Stimulated activated CD4-positive, alpha-beta T cell treated with anti-CD3 and anti-CD28 coated beads, Interleukin-1b, Interleukin-23, amount 100 ng/mL, for 48 hours (primary cell): ENCODE measurements around the gene BMP8A.
"Not testable (repeated sequence)": the region's sequence is repeated elsewhere in the genome, so short reads cannot be mapped to it uniquely, and the experiment has no call there.

ENCODE experiments used
- DNase-seq: peaks from one replicate; pipeline ENCODE4 v3.0.0-alpha.2; 2020

The BMP8A gene

DNA sequence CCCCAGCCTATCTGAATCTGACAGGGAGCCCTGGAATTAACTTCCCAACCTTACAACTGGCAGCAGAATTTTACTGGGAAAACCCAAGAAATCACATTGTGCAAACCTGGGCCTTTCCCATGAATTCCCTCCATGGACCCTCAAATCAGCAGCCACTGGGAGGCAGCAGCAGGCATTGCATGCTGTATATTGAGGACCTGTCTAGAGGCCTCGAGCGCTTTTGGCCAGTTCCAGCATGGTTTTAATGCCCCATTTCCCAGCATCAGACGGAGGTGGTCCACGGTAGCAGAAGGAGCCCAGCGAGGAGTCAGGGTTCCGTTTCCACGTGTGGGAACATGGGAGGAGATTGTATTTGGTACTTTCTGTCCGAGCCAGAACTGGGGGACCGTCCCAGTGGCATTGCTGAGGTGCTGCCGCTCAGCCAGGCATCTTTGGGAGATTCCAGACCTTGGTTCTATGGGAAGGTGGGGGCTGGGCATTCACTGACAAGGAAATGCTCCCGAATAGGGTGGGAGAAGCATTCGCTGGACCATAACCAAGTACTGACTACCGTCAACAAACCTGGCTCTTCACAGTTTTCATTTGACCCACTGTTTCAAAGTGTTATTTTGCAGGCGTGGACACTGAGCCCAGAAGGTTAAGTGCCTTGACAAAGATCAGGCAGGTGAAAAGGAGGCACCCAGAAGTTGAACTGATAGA is 15.9 kb downstream of the BMP8A start:
- no peak for DNase-seq

DNA sequence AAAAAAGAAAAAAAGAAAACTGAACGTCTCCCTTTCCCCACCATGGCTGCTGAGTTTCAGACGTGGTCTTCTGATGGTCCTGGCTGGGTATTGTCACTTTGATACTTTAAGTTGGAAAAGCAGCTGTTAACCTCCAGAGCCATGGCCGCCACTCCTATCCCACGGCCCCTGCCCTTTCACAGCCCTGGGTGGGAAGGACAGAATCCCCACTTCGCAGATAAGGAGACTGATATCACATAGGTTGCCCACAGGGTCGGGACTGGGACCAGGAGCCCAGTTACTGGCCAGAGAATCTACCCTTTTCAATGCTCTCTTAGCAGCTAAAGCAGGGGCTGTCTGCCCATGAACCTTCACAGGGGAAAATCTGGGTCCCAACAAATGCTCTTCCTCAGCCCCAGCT is 16.8 kb downstream of the BMP8A start:
- no peak for DNase-seq

DNA sequence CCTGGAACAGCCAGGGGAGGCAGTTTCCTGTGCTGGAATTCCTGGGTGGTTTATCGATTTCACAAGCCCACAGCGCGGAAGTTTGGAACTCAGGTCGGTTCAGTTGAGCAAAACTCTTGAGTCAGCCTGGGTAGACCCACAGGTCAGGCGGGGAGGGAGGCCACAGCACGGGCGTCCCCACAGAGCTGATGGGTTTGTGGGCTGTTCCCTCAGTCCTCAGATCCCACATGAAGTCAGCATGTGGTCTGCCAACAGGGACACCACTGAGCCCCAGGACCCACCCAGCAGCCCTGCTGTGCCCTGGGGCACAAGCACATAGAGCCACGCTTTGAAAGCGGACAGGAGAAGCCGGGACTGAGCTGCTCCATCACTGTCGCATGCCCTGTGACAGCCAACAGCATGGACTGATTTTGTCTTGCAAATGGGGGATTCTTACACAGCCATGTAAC is 17.4 kb downstream of the BMP8A start:
- no peak for DNase-seq

DNA sequence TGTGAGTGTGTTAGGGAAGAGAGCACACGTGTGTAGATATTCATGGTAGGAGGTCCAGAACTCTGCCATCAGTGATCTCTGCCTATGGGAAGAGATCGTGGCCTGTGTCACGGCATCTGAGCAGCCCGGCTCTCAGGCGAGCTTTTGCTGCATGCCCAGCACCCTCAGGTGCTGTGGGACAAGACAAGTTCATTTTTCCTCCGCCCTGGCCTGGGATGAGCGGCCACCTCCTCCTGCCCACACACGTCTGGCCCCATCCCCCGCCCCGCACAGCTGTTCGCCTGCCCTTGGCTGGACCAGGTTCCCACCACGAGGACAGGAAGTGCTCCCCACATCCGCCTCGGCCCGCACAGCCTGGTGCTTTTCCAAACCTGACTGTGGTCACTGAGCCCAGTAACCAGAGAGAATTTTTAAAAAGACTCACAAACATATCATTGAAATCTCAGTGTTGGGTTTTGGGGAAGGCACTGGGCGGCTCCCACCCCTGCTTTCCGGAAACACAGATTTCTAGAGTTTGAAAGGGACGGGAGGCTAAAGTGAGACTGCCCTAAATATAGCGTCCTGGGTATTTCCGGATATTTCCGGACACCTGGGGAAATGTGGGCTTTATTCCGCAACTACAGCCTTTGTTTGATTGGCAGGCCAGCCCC is 18.0 kb downstream of the BMP8A start:
- no peak for DNase-seq

DNA sequence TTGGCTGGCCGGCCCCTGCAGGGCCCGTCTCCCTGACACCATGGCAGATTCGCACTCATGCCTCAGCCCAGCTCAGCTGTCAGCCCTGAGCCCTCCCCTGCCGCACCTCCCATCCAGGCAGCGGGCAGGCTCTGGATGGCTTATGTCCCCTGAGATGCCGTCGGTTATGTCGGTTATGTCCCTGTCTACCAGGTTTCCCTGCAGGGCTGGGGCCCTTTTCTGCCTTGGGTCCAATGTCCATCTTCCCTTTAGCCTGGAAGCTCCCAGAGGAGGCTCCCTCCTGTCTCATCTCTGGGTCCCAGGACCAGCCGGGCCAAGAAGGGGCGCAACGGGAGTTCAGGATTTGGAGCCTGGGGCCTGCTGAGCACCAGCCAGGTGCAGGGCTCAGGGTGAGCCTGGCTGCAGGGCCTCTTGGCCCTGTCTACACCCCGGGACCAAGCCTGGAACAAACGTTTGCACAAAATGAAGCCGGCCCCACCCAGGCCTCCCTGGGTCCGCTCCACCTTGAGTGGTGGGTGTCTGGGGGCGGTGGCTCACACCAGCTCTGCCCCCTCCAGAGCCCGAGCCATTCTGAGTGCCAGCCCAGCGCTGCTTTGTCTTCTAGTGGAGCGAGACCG is 19.2 kb downstream of the BMP8A start:
- not testable (repeated sequence) for DNase-seq

DNA sequence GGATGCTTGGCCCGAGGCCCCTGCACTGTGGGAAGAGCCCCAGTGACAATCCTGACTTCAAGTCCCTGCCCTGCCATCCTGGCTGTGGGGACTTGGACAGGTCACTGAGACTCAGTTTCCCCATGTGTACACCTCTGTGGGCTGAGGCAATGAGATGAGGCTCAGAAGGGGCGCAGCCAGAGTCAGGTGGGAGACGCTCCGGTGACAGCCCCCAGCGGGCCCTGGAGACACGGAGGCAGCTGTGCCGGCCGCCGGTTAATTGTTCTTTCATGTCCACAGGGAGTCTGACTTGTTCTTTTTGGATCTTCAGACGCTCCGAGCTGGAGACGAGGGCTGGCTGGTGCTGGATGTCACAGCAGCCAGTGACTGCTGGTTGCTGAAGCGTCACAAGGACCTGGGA is 20.0 kb downstream of the BMP8A start:
- DNase-seq: not testable (repeated sequence)

DNA sequence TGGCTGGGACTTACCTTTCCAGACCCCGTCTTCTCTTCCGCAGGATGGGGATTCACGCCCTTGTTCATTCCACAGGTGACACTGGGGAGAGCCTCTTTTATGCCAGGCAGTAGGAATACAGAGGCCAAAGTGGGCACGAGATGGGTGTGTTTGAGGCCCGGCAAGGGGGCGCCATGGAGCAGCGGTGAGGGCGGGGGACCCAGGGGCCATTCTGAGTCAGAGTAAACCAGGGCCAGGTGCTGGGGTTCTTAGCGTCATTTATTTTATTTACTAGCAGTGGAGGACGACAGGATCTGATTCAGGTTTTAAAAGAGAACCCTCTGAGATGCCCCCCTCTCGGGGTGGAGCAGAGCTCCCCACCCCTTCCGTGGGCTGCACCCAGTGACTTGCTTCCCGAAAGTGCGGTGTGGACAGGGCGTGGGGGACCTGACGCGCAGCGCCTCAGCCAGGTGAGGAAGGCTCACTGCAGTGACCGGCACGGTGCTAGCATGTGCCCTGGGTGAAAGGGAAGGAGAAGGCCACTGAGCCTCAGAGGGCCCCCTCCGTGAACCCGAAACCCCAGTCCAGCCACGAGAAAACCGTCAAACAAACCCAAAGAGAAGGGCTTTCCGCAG is 20.9 kb downstream of the BMP8A start:
- not testable (repeated sequence) for DNase-seq

DNA sequence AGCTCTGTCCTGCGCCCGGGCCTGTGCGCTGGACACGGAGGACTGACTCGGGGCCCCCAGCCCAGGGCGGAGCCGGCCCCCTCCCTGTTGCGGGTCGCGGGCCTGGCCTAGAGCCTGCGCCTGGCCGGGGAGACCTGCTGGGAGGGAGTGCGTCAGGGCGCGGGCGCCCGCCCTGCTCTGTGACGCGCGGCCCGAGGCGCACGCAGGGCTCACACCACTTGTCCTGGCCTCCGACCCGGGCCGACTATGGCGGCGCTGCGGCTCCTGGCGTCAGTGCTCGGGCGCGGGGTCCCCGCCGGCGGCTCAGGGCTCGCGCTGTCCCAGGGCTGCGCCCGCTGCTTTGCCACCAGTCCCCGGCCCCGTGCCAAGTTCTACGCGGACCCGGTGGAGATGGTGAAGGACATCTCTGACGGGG is 23.3 kb downstream of the BMP8A start:
- not testable (repeated sequence) for DNase-seq

DNA sequence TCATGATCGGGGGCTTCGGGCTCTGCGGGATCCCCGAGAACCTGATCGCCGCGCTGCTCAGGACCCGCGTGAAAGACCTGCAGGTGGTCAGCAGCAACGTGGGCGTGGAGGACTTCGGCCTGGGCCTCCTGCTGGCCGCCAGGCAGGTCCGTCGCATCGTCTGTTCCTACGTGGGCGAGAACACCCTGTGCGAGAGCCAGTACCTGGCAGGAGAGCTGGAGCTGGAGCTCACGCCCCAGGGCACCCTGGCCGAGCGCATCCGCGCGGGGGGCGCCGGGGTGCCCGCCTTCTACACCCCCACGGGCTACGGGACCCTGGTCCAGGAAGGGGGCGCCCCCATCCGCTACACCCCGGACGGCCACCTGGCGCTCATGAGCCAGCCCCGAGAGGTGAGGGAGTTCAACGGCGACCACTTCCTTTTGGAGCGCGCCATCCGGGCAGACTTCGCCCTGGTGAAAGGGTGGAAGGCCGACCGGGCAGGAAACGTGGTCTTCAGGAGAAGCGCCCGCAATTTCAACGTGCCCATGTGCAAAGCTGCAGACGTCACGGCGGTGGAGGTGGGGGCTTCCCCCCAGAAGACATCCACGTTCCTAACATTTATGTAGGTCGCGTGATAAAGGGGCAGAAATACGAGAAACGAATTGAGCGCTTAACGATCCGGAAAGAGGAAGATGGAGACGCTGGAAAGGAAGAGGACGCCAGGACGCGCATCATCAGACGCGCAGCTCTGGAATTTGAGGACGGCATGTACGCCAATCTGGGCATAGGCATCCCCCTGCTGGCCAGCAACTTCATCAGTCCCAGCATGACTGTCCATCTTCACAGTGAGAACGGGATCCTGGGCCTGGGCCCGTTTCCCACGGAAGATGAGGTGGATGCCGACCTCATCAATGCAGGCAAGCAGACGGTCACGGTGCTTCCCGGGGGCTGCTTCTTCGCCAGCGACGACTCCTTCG is 24.0 kb downstream of the BMP8A start:
- DNase-seq: not testable (repeated sequence)

DNA sequence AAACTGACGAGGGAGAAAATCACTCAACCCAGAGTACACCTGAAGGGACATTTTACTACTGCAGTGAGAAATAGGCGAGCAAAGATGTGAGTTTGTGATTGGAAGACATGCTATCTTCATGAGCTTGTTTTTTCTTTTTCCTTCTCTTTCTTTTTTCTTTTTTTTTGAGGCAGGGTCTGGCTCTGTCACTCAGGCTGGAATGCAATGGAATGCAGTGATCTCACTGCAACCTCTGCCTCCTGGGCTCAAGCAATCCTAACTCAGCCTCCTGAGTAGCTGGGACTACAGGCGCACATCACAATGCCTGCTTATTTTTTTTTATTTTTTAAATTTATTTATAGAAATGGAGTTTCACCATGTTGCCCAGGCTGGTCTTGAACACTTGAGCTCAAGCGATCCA is 25.4 kb downstream of the BMP8A start:
- not testable (repeated sequence) for DNase-seq

DNA sequence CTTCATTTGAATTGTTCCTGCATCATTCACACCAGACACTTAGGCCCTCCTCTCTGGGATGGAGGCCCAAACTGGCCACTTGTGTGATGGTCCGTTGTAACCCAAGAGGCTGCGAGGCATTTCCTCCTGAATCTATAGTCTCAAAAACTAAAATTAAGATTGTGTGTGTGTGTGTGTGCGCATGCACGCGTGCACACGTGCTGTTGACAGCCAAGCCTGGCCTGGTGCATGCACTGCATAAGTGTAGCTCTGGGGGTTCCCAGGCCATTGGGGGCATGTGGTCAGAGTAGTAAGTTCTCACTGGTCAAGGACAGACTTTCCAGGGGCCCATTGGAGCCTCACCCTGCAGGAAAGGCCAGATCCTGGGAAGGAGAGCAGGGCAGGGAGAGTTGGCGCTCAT is 26.5 kb downstream of the BMP8A start:
- DNase-seq: not testable (repeated sequence)

DNA sequence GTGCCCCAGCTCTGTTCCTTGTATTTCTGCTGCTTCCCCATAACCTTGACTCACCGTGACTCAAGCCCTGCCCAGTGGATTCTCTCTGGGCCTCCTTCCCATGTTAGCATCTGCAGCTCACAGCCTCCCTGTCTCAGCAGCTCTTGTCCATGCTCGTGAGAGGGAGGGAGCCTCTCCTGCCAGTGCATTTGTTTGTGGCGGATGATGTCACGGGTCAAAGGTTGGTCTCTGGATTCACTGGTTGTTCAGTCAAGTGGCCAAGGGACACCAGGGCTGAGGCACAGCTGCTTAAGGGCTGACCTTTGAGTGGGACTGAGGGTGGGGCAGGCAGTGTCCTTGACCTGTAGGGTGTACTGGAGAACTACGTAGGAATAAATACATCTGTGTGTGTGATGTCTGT is 27.9 kb downstream of the BMP8A start:
- DNase-seq: not testable (repeated sequence)

DNA sequence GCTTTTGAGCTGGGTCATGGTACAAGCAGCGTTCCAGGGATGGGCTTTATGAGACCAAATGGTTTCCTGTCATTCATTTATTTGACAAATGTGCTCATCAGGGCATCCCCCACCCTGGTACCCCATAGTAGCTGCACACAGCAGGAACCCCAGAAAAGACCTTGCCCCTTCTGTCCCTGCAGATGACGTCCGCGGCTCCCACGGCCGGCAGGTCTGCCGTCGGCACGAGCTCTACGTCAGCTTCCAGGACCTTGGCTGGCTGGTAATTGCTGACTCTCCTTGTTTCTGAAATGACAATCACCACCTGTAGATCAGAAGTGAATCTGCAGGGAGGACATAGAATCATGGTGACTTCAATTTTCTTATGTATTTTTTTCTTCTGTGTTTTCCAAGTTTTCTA is 30.8 kb downstream of the BMP8A start:
- DNase-seq: not testable (repeated sequence)

DNA sequence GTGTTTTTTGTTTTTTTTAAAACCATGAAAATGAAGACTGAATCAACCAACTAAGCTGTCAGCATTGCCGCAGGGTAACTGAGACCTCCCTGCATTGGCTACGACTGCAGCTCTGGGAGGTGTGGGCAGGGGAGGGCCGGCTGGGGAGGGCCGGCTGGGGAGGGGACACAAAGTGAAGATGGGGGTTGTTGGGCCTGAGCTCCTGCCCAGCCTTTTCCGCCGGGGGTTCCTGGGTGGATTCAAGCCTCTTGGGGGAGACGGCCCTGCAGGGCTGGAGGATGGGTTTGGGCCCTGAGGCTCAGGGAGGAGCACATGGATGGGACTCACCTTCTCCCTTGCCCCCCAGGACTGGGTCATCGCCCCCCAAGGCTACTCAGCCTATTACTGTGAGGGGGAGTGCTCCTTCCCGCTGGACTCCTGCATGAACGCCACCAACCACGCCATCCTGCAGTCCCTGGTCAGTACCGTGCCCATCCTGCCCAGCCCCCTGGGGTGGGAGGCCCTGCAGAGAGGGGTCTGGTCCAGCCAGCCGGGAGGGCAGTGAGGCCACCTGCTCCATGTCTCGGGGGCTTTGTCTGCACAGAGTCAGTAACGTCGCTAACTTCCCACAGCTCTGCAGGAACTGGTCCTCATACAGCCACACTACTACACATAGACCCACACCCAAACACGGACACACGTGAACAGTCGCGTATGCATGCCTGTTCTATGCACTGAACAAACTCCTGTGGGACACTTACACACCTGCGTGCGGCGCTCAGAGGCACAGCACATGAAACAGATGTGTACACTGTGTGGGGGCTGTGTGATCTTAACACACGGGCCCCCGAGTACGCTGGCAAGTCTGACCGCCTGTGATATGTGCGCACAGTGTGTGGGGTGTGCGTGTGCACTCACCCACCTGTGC is 31.5 kb downstream of the BMP8A start:
- no peak for DNase-seq

DNA sequence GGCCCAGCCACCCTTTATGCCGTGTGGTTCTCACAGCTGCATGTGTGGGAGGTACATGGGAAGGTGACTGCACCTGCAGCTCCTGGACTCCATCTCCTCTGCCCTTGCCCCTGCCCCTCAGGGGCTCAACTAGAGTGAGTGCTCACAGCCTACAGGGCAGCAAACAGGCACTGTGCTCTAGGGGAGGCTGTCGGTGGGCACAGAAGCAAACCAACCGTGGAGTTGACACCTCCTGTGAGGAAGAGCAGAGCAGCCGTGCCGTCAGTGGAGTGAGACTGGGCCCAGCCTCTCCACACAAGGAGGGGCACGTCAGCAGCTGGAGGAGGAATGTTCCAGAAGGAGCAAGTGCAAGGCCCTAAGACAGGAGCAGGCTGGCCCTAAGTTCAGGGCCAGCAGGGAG is 32.7 kb downstream of the BMP8A start:
- no peak for DNase-seq

DNA sequence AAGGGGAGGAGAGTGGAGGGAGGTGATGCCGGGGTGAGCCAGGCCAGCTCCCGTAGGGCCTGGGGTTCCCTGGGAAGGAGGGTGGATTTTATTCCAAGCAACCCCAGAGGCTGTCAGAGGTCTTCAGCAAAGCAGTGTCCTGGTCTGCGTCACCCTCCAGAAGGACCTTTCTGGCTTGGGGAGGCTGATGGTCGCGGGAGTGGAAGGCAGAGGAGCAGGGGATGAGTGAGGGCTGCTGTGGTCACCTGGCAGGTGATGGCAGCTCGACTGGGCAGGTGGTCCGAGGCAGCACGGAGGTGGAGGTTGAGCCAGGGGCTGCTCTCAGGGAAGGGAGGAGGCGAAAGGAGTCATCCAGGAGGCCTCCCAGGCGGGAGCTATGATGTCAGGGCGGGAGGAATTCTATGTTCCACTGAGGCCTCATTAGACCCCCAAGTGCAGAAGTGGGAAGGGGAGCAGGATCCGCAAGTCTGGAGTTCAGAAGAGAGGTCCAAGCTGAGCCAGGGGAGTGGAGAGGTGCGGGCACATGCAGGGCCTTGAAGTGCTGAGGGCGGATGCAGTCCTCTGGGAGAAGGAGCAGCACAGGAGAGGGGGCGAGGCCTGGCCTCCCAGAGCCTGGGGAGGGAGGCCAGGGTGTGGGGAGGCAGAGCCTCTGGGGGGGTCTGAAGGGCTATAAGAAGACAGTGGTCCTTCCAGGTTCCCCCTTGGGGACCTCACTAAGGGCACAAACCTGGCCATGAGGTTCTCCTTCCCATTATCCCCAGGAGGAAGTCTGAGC is 33.3 kb downstream of the BMP8A start:
- no peak for DNase-seq

DNA sequence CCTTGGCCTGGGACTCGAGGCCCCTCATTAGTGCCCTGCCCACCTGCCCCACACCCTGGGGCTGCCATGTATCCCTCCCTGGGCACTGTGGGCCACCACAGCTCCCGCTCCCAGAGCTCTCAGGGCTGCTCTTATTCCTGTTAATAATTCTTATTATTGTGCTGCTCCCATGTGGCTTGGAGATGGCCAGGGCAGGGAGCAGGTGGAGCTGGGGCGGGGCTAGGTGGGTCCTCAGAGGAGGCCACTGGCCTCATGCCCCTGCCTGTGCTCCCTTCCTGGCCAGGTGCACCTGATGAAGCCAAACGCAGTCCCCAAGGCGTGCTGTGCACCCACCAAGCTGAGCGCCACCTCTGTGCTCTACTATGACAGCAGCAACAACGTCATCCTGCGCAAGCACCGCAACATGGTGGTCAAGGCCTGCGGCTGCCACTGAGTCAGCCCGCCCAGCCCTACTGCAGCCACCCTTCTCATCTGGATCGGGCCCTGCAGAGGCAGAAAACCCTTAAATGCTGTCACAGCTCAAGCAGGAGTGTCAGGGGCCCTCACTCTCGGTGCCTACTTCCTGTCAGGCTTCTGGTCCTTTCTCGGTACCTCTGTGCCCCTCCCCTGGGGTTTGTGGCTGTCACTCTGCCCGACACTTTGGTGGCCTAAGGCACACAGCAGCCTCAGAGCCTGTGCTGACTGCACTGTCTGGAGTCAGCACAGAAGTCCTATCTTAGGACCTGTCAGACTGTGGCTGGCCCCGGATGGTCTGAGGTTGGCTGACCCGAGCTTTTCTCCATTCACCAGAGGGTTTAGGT is 34.1 kb downstream of the BMP8A start:
- peak; percentile 8 for DNase-seq

DNA sequence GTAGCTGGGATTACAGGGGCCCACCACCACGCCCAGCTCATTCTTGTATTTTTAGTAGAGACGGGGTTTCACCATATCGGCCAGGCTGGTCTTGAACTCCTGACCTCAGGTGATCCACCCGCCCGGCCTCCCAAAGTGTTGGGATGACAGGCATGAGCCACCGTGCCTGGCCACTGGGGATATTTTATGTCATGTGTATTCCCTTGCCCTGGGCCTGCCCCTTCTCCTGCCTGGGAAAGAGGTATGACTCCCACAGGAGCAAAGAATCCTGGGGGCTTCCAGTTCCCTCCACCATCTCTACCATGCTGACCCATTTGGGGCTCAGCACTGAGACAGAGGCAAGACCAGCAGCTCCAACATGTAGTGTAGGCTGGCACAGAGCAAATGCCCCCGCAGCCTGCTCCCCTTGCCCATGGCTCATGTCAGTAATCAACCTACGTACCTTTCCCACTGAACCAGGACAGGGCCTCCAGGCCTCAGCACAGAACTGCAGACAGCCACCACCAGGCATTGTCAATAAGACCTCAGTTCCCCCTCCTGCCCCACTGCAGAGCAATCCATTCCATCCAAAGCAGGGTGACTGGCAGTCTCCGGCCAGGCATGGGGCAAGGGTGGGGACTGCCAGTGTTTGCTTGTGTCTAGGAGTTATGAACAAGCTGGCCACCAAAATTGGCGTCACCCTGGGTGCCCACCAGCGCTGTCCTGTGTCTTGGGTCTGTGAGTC is 35.2 kb downstream of the BMP8A start:
- no peak for DNase-seq

DNA sequence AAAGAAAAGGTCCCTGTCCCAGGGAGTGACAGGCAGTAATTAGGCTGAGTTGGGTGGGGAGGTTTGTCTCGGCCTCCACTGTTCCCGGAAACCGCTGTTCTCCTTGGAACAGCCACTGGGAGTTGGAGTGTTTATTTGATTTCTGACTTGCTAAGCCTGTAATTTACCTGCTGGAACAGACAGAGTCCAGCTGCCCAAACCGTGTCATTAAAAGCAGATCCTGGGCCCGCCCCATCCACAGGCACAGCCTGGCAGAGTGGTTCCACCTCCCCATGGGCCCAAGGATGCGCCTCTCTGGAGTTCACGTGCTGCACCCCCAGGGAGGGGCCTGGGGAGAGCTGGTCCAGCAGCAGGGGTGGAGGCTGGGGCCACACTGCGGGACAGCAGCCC is 35.7 kb downstream of the BMP8A start:
- not testable (repeated sequence) for DNase-seq
